GM19351 (cell line): Measurements from ENCODE around the gene CEBPG.

Experiments used
- ATAC-seq: cut with Tn5 transposase; IDR thresholded peaks from one replicate; pipeline ENCODE4 v1.9.1; 2021; ENCODE audit warnings: mild to moderate bottlenecking, moderate library complexity; ENCODE audit not compliant: unreplicated experiment

CEBPG gene

GRCh38 chr19:33349319-33350289 lies 23.9 kb upstream of the CEBPG start:
- no peak for ATAC-seq

GRCh38 chr19:33350538-33351309 lies 22.8 kb upstream of the CEBPG start:
- ATAC-seq: no peak

DNA sequence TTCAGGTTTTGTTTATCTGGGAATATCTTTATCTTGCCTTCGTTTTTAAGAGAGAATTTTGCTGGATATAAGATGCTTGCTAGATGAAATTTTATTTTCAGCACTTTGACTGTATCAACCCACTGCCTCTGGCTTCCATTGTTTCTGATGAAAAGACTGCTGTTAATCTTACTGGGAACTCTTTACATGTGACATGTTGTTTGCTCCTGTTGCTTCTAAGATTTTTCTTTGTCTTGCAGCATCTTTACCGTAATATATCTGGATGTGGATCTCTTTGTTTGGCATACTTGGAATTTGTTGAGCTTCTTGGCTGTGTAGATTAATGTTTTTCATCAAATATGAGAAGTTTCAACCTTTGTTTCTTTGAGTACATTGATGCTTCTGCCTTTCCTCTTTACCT lies 18.0 kb upstream of the CEBPG start:
- ATAC-seq: no peak

- ATAC-seq: no peak
Measured at GRCh38 chr19:33357556-33357955, 16.0 kb upstream of the CEBPG start.

DNA sequence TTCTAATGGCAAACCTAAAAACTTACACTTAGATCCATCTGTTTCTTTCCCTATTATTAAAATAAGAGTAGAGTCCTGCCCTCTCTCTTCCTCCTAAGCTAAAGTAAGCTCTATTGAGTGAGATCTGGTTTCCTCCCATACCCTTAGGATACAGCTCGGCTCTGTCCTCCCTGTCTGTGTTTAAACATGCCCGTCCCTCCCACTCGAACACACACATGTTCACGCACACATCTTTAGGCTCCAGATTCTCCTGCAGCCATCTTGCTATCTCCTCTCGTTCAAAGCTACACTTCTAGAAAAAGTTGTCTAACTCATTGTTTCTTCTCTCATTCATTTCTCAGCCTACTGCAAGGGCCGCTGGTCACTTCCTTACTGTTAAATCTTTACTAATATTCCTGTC lies 15.1 kb upstream of the CEBPG start:
- ATAC-seq: no peak

DNA sequence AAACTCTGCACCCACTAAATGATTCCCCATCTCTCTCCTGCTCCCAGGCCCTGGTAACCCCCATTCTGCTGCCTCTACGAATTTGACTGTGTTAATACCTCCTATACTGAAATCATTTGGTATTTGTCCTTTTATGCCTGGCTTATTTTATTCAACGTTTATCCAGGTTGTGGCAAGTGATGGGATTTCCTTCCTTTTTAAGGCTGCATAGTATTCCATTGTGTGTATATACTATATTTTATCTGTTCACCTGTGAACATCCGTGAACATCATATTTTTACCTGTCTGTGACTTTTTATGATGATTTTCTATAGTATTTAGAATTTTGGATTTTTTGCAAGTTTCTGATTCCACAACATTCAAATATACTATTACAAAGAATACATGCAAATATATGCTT lies 13.9 kb upstream of the CEBPG start:
- no peak for ATAC-seq

GRCh38 chr19:33362508-33363228 lies 10.8 kb upstream of the CEBPG start:
- ATAC-seq: no peak

DNA sequence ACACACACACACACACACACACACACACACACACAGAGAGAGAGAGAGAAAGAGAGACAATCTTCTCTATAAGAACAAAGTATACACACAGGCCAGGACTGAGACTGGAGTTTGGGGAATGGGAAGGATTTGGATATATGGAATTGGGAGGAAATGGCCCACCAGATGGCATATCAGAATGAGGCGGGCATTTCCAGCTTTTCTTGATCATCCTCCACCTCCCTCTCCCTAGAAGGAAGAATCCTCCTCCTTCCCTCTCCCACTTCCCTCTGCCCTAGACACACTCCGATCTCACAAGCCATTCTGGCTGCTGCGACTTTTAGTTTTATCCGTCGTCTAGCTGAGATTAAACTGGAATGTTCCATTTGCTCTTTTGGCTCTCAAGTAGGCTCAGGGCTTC lies 10.0 kb upstream of the CEBPG start:
- ATAC-seq: no peak

- ATAC-seq: no peak
Measured at GRCh38 chr19:33365691-33366090, 7.8 kb upstream of the CEBPG start.

DNA sequence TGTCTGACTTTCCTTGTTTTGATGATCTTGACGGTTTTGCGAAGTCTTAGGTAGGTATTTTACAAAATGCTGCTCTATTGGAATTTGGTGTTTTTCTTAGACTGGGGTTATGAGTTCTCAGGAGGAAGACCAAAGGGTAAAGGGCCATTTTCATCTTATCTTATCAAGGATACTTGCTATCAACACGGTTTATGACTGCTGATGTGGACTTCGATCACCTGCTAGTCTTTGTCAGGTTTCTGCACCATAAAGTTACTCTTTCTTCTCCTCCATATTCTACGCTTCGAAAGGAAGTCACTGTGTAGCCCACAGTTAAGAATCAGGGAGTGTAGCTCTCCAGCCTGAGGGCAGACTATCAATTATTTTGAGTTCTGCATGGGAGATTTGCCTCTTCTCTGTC lies 7.4 kb upstream of the CEBPG start:
- ATAC-seq: no peak

GRCh38 chr19:33366897-33367296 lies 6.6 kb upstream of the CEBPG start:
- ATAC-seq: no peak

- ATAC-seq: no peak
Measured at GRCh38 chr19:33368074-33368864, 5.2 kb upstream of the CEBPG start.

DNA sequence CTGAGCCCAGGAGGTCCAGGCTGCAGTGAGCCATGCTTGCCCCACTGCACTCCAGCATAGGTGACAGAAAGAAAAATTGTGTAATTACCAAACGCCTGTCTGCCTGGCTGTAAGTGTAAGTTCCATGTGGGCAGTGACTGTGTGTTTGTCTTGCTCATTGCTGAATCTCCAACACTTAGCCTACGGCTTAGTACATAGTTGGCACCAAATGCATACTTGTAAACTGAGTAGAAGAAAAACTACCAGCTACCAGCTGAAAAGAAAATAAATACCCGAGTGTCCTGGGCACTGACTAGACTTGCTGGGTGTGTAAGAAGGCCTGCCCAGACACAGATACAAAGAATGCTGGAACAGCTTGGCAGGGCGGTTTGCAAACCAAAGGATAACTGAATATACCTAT lies 2.7 kb upstream of the CEBPG start:
- no peak for ATAC-seq

DNA sequence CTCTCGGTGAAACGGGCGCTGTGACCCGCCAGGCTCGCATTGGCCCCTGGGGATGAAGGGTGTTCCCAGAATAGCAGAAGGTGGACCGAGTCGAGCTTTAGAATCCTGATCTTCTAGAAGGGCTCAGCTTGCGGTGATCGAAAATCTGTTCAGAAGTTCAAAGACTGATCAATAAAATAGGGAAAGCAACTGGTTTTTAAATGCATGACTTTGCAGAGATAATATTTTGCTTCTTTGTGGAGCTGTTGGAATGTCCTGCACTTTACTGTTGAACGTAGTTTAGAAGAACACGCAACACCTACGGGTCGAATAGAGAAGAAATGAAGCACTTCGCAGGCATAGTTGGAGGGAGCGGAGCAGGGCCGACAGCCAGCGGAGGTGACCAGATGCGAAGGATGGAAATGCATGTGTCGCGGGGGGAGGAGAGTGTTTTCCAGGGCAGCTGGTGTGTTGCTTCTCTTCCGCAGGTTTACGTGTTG lies 766 bp downstream of the CEBPG start:
- ATAC-seq: peak; percentile 43

GRCh38 chr19:33375156-33375836 lies 1.8 kb downstream of the CEBPG start:
- no peak for ATAC-seq

DNA sequence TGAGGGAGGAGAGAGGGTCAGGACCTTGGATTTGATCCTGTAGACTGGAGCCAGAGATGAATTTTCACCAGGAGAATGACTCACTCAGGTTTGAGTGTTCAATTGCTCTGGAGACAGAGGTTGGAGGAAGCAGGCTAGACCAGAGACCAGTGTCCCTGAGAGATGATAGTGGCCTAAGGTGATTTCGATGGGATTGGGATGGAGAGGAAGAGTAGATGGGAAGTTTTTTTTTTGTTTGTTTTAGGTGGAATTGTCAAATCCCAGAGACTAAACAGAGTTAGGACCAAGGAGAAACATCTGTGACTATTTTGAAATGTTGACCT lies 2.3 kb downstream of the CEBPG start:
- no peak for ATAC-seq

GRCh38 chr19:33376423-33376822 lies 2.9 kb downstream of the CEBPG start:
- no peak for ATAC-seq

- no peak for ATAC-seq
Measured at GRCh38 chr19:33376941-33377557, 3.5 kb downstream of the CEBPG start.
